Spleen (tissue), 11 donors: Measurements from ENCODE around the gene AP2S1. TPM values are rescaled to one million over a fixed set of nuclear protein-coding genes. Genes with fewer than 3 reads are reported as not detected.
A peak's percentile ranks its signal among the peaks of the same experiment; 100 is the strongest.

Experiments
- DNase-seq: peaks from one replicate; pipeline ENCODE4 v3.0.0-alpha.2; 2020
- H3K27ac ChIP-seq, 8 donors: fragments of 200-600 bp; sonication (generic) in 7 of 8; 1 replicate in 4 of 8; 2 replicates in 4 of 8; pipeline versions ENCODE4 v1.5.0 to v1.8.0; 2016 to 2021; ENCODE audit warnings: inconsistent platforms in 4 of 8, mild to moderate bottlenecking in 4 of 8, moderate library complexity in 1 of 8
- H3K27me3 ChIP-seq, 7 donors: fragments of 200-600 bp; sonication (generic) in 6 of 7; replicated peaks in 1 of 7; 1 replicate in 4 of 7; 2 replicates in 3 of 7; pipeline versions ENCODE4 v1.5.0 to v1.8.0; 2016 to 2021; ENCODE audit warnings: inconsistent platforms in 3 of 7, mild to moderate bottlenecking in 1 of 7
- H3K36me3 ChIP-seq, 6 donors: fragments of 200-600 bp; sonication (generic) in 5 of 6; 1 replicate in 4 of 6; 2 replicates in 2 of 6; pipeline versions ENCODE4 v1.5.0 to v1.8.0; 2016 to 2021; ENCODE audit warnings: inconsistent platforms in 2 of 6
- H3K4me1 ChIP-seq, 6 donors: fragments of 200-600 bp; sonication (generic) in 5 of 6; 1 replicate in 3 of 6; 2 replicates in 3 of 6; pipeline versions ENCODE4 v1.5.0 to v1.8.0; 2016 to 2021; ENCODE audit warnings: inconsistent platforms in 3 of 6
- H3K4me3 ChIP-seq, 8 donors: fragments of 200-600 bp; sonication (generic) in 7 of 8; 1 replicate in 4 of 8; 2 replicates in 4 of 8; pipeline versions ENCODE4 v1.5.0 to v1.8.0; 2016 to 2021; ENCODE audit warnings: inconsistent platforms in 4 of 8, mild to moderate bottlenecking in 4 of 8, moderate library complexity in 2 of 8
- H3K9me3 ChIP-seq, 8 donors: fragments of 200-600 bp; sonication (generic) in 7 of 8; 1 replicate in 4 of 8; 2 replicates in 4 of 8; pipeline versions ENCODE4 v1.5.0 to v1.8.0; 2016 to 2021; ENCODE audit warnings: inconsistent platforms in 4 of 8
- CTCF ChIP-seq, 11 experiments: fragments of 200-600 bp in 7 of 11; fragments of 450-650 bp in 4 of 11; sonication (generic) in 4 of 11; IDR thresholded peaks in 8 of 11; conservative IDR thresholded peaks in 3 of 11; 1 replicate in 7 of 11; 2 replicates in 4 of 11; pipeline versions ENCODE4 v1.4.0 to v1.8.0; 2016 to 2021; ENCODE audit warnings: antibody characterized with exemption in 11 of 11, inconsistent platforms in 4 of 11, mild to moderate bottlenecking in 1 of 11
- POLR2A ChIP-seq, 3 donors: fragments of 450-650 bp; IDR thresholded peaks; one replicate each; pipeline ENCODE4 v1.5.1; 2017; ENCODE audit warnings: antibody characterized with exemption in 3 of 3, mild to moderate bottlenecking in 1 of 3
- POLR2AphosphoS5 ChIP-seq, 3 donors: sonication (generic); formaldehyde crosslinking; IDR thresholded peaks; one replicate each; pipeline ENCODE4 v1.5.1; 2017; ENCODE audit warnings: antibody characterized with exemption in 3 of 3
- WGBS, 5 donors: extraction: QIAGEN DNeasy Blood & Tissue Kit in 3 of 5; methylation state at CpG; one replicate each; pipeline versions ENCODE4 v1.1.5 to v1.1.7; 2013 to 2018; 5-methylcytosine and 5-hydroxymethylcytosine counted together
- intact Hi-C: fragments of 100-400 bp; cut with DNase I; formaldehyde crosslinking; loops from one replicate; pipeline ENCODE4 v1.15.0; 2023; ENCODE audit warnings: low total_unique reads
- polyA plus RNA-seq, 3 donors: library from polyadenylated mRNA; stranded (reverse); fragments of 200-250 nt; gene quantifications; one replicate each; pipeline ENCODE4 v1.2.1, GENCODE V29; 2013
- small RNA-seq, 4 donors: library from RNA; depleted of rRNA; stranded (forward); fragments of <200 nt; gene quantifications; one replicate each; pipeline ENCODE3, GENCODE V24; 2016
- total RNA-seq, 7 donors: library from RNA; depleted of rRNA in 3 of 7; stranded (reverse); fragments of >200 nt in 3 of 7; fragmentation: NEBNext Ultra II Directional in 4 of 7; extraction: Animal tissue kit (Norgen Biotek cat#: 25700) in 4 of 7; gene quantifications; one replicate each; pipeline versions ENCODE4 v1.1.0 to v1.2.1, GENCODE V29; 2016 to 2021
- donor health status: healthy with polysubstance abuse.
- donor health status: DM: no; HTN: no; CAD: no; lungs with moderate emphysema.
- donor health status: DM: no; HTN: no; CAD: no.
- donor health status: Bipolar disorder and iron deficiency.
- donor health status: healthy.
- donor health status: DM: no; HTN: no; CAD: no.
- donor health status: DM: yes; HTN: yes; CAD: no.

The AP2S1 gene
- total and polyA plus RNA-seq, 10 donors: 58.0 to 145 (median 110) TPM

- Histone ChIP-seq H3K4me3 (peak overlapping the region in 5 of 8 donors; percentile 60 to 93 (median 88)), H3K4me1 (peaks cover 18 to 68% (median 47%) of the 10 kb centered on the region in 6 donors), H3K27me3 (no peaks in the 10 kb centered on the region), H3K27ac (peak overlapping the region in 6 of 8 donors; percentile 40 to 94 (median 88)), H3K9me3 (no peaks in the 10 kb centered on the region), H3K36me3 (peaks cover 0 to 3% (median 0%) of the 10 kb centered on the region in 6 donors)
- TF ChIP-seq POLR2A (IDR thresholded peaks at IDR 0.05): no peak
- TF ChIP-seq POLR2AphosphoS5 (IDR thresholded peaks at IDR 0.05): no peak
- TF ChIP-seq CTCF (IDR thresholded peaks at IDR 0.05 in 8 of 11, conservative IDR thresholded peaks at IDR 0.05 in 3 of 11): no peak
- WGBS, 5 donors: 58 to 73% (median 66%) methylated on average over 9 of the region's 9 CpGs
- intact Hi-C loops: no loop called here
- no peak for DNase-seq
Observed at GRCh38 chr19:46788968-46789338, 61.7 kb downstream of the AP2S1 start.

- TF ChIP-seq POLR2A (IDR thresholded peaks at IDR 0.05) (peak; percentile 87 to 98 (median 96)), POLR2AphosphoS5 (IDR thresholded peaks at IDR 0.05) (peak; percentile 98 to 100 (median 100)), CTCF (IDR thresholded peaks at IDR 0.05 in 8 of 11, conservative IDR thresholded peaks at IDR 0.05 in 3 of 11) (peak in 1 of 11 experiments; percentile 12)
- H3K4me1 ChIP-seq: peaks cover 19 to 73% (median 52%) of the 10 kb centered on the region in 6 donors
- intact Hi-C loops: no loop called here
Observed at GRCh38 chr19:46788262-46788967, 62.2 kb downstream of the AP2S1 start, which contains the start of gene SLC1A5. TSS of gene SLC1A5 (minus strand) at chr19:46788594. CDS start at chr19:46787965, 629 bp downstream.

More at GRCh38 chr19:46788262-46788967, 62.2 kb downstream of the AP2S1 start, which contains the start of gene SLC1A5:
- DNase-seq: peak; percentile 99
- WGBS, 5 donors: 0 to 2% (median 1%) methylated on average over 32 to 46 of the region's 46 CpGs
- no peaks in the 10 kb centered on the region for H3K27me3 ChIP-seq
- no peaks in the 10 kb centered on the region for H3K9me3 ChIP-seq
- peak within 1 kb of the TSS; percentile 15 to 94 (median 84) for H3K27ac ChIP-seq
- peak within 1 kb of the TSS; percentile 60 to 93 (median 80) for H3K4me3 ChIP-seq
- H3K36me3 ChIP-seq: peaks cover 0 to 8% (median 1%) of the 10 kb centered on the region in 6 donors

Small RNA genes within 50 kb of the gene (small RNA-seq; reads per million reads assigned to genes)
- gene AC008622.3 (0 reads per million in 4 donors), gene HNRNPMP2 (0 reads per million in 4 donors)

Other genes with a start within 250 kb of the AP2S1 start
- gene CALM3, start 249.5 kb downstream of the AP2S1 start, total RNA-seq: 100 to 1,000 TPM; 121 to 197 (median 143) TPM
- gene CALM3, start 249.5 kb downstream of the AP2S1 start, polyA plus RNA-seq: 100 to 1,000 TPM in 2 of 3 donors, 10 to 100 TPM in 1; 78.1 to 167 (median 111) TPM
- gene PTGIR, start 225.8 kb downstream of the AP2S1 start, total RNA-seq: 10 to 100 TPM in 3 of 7 donors, 1 to 10 TPM in 4; 5.4 to 18.6 (median 8.6) TPM
- gene PTGIR, start 225.8 kb downstream of the AP2S1 start, polyA plus RNA-seq: 1 to 10 TPM; 5.7 to 9.1 (median 5.9) TPM
- not detected for gene GNG8, start 214.6 kb downstream of the AP2S1 start, total RNA-seq
- not detected for gene GNG8, start 214.6 kb downstream of the AP2S1 start, polyA plus RNA-seq
- 10 to 100 TPM in 1 of 7 donors, 1 to 10 TPM in 6; 4.9 to 10.4 (median 6.1) TPM for gene DACT3, start 189.7 kb downstream of the AP2S1 start, total RNA-seq
- 1 to 10 TPM; 1.6 to 4.1 (median 3.2) TPM for gene DACT3, start 189.7 kb downstream of the AP2S1 start, polyA plus RNA-seq
- 100 to 1,000 TPM in 4 of 7 donors, 10 to 100 TPM in 3; 76.3 to 127 (median 115) TPM for gene PRKD2, start 133.7 kb downstream of the AP2S1 start, total RNA-seq
- gene PRKD2, start 133.7 kb downstream of the AP2S1 start, polyA plus RNA-seq: 100 to 1,000 TPM in 2 of 3 donors, 10 to 100 TPM in 1; 63.4 to 132 (median 105) TPM
- gene FKRP, start 104.8 kb downstream of the AP2S1 start, total RNA-seq: 10 to 100 TPM; 15.4 to 24.8 (median 19.3) TPM
- 10 to 100 TPM in 1 of 3 donors, 1 to 10 TPM in 2; 5.3 to 13.0 (median 9.8) TPM for gene FKRP, start 104.8 kb downstream of the AP2S1 start, polyA plus RNA-seq
- gene STRN4, start 104.4 kb downstream of the AP2S1 start, total RNA-seq: 100 to 1,000 TPM in 5 of 7 donors, 10 to 100 TPM in 2; 90.1 to 143 (median 107) TPM
- gene STRN4, start 104.4 kb downstream of the AP2S1 start, polyA plus RNA-seq: 10 to 100 TPM; 28.2 to 70.7 (median 30.0) TPM
- gene SLC1A5, start 62.3 kb downstream of the AP2S1 start, total RNA-seq: 10 to 100 TPM; 45.1 to 62.8 (median 49.8) TPM
- gene SLC1A5, start 62.3 kb downstream of the AP2S1 start, polyA plus RNA-seq: 10 to 100 TPM; 13.2 to 29.5 (median 23.0) TPM
- gene ARHGAP35, start 10.2 kb upstream of the AP2S1 start, total RNA-seq: 10 to 100 TPM; 26.0 to 49.4 (median 42.9) TPM
- gene ARHGAP35, start 10.2 kb upstream of the AP2S1 start, polyA plus RNA-seq: 10 to 100 TPM in 1 of 3 donors, 1 to 10 TPM in 2; 2.3 to 10.8 (median 3.0) TPM
- gene NPAS1, start 169.0 kb upstream of the AP2S1 start, total RNA-seq: 1 to 10 TPM in 6 of 7 donors, under 1 TPM in 1; 0.85 to 5.3 (median 1.6) TPM
- 1 to 10 TPM; 2.1 to 6.3 (median 3.9) TPM for gene NPAS1, start 169.0 kb upstream of the AP2S1 start, polyA plus RNA-seq
- 10 to 100 TPM; 23.6 to 31.0 (median 26.3) TPM for gene TMEM160, start 197.8 kb upstream of the AP2S1 start, total RNA-seq
- gene TMEM160, start 197.8 kb upstream of the AP2S1 start, polyA plus RNA-seq: 10 to 100 TPM in 2 of 3 donors, 1 to 10 TPM in 1; 7.4 to 20.5 (median 10.1) TPM